GM21390 (cell line): ENCODE data around the gene C2orf76.

Source experiments
- ATAC-seq: cut with Tn5 transposase; IDR thresholded peaks from one replicate; pipeline ENCODE4 v1.9.1; 2021; ENCODE audit not compliant: unreplicated experiment

The C2orf76 gene

DNA sequence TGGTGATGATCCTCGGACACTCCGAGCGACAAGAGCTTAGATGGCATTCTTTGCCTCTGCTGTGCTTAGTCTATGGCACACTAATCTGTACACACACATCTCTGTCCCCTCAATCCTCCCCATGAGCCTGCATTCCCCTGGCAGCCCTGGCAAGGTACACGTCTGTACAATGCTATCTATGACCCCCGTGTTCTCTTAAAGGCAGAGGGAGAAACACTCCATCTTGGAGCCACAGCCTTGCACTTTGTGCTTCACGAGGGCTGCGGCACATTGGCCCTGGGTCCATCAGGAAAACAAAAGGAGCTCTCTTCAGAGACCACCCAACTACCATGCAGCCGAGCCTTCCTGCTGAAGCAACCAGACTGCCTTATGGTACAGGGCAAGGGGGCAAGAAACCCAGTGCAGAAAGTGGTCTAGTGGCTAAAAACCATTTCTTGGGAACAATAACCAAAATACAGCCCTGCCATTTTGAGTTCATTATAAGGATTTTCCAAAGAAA is 100.5 kb downstream of the C2orf76 start:
- no peak for ATAC-seq

DNA sequence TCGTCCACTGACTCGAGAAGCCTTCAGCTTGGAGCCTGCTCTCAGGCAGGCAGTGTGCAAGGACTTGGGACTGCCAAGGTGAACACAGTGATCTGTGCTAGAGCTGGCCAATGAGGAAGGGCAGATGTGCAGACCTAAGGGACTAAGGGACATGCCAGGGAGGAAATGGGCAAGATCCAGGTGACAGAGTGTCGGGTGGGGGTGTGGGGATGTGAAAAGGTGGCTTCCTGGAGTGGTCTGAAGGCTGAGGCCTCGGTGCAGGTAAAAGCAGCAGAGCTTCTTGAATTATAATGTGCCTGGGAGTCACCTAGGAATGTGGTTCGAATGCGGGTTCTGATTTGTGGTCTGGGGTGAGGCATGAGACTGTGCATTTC is 101.0 kb downstream of the C2orf76 start:
- ATAC-seq, result no peak

DNA sequence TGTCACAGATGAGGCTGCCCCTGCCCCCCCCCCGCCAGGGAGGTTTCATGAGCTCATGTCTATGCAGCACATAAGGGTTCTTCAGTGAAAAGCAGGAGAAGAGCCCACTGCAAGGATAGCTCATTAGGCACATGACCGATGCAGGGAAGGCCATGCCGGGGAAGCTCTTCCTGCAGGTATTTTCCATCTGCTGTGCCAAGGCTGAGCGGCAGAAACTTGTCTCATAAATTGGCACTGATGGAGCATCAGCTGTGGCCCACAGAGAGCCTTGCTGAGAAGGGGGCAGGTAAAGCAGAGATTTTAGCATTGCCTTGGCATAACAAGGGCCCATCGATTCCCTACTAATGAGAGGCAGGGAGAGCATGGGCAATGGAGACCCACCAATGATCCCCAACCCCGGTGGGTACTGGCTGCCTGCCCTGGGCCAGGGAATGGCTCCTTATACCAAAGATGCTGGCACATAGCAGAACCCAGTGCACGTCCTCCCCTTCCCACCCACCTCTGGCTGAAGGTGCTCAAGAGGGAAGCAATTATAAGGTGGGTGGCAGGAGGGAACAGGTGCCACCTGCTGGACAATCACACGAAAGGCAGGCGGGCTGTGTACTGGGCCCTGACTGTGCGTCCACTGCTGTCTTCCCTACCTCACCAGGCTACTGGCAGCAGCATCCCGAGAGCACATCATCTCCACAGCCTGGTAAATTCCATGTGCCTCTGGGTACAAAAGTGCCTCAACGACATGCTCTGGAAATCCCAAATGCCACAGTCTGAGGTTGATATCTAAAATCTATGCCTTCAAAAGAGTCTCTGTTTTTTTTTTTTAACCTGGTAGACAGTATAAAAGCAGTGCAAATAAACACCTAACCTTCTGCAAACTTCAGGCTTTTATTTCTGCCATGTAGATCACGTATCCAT is 101.6 kb downstream of the C2orf76 start:
- peak; percentile 98 for ATAC-seq

DNA sequence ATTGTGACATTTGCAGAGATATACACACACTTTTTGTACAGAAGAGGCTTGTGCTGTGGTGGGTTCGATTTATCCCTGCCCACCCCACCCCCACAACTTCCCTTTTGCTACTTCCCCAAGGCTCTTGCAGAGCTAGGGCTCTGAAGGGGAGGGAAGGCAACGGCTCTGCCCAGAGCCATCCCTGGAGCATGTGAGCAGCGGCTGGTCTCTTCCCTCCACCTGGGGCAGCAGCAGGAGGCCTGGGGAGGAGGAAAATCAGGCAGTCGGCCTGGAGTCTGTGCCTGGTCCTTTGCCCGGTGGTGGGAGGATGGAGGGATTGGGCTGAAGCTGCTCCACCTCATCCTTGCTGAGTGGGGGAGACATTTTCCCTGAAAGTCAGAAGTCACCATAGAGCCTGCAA is 103.0 kb downstream of the C2orf76 start:
- no peak for ATAC-seq

DNA sequence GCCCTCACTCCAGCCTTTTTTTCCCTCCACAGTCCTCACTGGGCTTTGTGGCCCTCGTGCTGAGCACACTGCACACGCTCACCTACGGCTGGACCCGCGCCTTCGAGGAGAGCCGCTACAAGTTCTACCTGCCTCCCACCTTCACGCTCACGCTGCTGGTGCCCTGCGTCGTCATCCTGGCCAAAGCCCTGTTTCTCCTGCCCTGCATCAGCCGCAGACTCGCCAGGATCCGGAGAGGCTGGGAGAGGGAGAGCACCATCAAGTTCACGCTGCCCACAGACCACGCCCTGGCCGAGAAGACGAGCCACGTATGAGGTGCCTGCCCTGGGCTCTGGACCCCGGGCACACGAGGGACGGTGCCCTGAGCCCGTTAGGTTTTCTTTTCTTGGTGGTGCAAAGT is 103.6 kb downstream of the C2orf76 start:
- no peak for ATAC-seq

DNA sequence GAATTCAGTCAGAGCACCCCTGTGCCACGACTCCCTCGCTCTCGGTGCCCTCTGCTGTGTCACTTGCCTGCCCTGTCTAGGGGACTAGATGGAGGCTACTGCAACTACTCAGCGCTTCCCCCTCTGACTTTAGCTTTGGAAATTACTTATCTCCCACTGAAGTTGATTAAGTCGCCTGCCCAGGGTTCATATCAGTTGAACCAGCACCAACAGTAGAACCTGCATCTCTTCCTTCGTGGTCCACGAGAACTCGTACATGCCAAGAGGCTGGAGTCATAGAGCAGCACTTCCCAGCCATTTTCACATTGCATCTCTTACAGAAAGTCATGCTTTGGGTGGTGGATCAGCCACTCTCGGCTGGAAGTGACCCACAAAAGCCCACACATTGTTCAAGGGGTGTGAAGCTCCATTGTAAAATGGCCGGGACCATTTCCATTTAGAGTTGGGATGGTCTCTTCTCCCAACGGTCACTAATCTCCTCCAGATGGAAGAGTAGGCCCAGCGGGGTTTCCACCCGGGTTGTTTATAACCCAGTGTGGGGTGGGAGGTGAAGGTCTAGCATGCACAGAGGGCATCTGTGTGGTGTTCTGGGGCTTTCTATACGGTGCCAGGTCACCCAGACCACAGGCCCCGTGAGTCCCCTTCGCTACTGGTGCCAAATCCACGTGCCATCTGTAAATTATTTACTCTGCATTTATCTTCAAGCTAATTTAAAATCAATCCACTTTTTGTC is 105.0 kb downstream of the C2orf76 start:
- ATAC-seq, result no peak

DNA sequence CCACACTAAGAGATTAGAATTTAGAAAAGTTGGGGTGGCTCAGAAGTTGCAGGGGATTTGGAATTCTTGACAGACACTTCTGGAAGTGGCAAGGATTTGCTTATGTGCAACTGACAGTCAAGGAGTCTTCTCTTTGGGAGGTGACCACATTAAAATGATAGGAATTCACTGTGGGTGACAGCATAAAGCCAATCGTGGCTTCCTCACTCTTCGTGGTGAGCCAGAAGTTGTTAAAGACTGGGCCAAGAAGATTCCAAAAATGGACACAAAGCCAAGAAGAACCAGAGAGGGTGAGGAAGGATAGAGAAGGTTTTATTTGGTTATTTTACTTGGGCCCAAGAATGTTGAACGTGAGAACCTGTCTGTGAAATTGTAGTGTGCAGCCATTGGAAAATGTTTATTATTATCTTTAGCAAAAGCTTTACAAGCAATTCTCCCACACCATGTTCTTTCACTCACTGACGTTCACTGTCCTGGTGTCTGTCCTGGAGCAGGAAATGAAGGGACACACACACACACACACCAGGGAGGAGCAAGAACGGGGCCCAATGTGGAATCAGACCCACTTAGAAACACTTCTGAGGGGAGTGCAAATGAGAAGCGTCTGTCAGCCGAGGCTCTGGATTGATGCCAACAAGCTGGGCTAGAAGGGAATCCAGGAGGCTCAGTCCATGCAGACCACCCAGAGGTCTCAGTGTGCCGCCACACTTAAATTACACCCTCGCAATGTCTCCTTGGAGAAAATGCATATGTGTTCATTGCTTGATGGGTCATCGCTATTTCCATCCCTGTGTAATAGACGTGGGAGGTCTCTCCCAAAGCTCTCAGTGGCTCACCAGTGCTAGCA is 105.8 kb downstream of the C2orf76 start:
- no peak for ATAC-seq

DNA sequence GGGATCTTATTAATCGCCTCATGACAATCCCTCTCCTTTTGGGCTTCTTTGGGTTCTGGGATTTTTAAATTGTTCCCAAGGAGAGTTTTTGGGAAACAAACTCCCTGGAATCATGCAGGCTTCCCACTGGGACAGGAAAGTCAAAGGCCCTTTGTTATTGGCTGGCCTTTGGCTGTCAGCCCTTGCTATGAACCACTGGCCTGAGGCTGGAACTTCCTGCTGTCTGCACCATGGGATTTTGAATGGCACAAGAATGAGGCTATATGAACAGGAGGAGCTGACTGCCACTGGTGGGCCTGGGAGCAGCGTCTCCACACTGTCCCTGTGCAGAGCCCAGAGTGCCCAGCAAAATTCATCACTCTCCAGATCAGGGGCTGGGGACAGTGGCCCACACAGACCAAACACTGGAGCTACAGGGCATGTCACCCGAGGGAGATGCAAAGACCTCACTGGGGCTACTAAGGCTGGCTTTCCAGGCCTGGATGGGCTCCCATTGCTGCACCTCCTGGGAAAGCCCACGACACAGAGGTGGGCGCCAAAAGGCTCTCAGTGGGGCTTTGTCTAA is 107.3 kb downstream of the C2orf76 start:
- ATAC-seq, result no peak

DNA sequence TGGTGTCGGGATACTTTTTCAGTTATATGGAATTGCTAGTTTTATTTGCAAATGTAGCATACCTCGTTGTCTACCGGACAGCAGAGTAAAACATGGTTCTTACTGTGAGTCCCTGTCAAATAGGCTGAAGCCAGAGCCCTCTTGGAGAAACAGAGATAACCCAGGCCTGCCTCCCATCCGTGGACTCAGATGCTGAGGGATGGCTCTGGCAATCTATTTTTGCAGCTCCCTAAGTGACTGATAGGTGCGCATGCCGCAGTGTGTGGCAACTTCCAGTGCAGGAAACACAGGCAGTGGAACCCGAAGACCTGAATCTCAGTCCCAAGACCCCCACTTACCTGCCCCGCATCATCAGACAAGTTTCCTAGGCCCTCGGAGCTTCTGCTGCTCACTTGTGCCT is 109.4 kb downstream of the C2orf76 start:
- ATAC-seq, result no peak

DNA sequence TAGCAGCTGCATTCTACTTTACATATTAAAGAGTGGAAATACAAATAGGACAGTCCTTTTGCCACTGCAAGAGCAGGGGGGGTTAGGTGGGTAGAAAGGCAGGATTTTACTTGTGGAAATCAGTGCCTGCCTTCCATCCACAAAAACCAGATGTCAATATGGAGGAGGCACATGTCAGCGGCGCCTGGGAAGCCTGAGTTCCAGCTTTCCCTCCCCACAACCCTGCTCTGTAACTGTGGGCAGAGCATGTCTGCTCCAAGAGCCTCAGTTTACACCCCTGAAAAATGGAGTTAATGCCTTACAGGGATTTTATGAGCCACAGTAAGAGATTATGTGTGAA is 110.1 kb downstream of the C2orf76 start:
- ATAC-seq, result no peak

DNA sequence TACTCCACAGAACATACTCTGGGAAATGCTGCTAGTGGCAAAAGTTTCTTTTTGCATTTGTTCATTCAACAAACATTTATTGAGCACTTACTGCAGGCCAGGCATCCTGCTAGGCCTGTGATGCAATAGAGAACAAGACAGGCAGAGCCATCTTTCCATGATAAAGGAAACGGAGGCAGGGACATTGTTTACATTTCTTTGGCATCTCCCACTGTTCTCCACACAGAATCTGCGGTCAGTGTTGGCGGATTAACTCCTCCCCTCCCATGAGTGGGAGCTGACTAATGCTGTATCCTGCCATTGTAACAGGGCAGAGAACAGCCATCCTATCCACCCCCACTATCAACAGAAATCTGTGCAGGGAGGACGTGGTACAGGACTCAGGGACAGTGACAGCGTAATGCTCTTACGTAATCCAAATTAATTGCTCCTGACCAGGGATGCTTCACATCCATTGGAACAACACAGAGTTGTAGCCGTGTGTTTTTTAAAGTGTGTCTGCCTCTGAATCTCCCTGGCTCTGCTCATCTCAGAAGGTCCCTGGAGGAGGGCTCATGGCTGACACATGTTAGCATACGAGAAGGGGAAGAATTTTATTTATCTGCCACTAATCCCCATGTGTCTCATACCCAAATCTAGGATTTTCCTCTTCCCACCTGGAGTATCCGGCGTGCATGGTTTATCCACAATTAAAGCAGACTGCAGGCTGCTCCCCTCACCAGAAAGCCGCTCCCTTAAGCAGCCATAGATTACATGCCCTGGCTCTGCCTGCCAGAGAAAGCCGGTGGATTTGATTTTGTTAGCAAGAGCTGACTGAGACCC is 110.7 kb downstream of the C2orf76 start:
- no peak for ATAC-seq

DNA sequence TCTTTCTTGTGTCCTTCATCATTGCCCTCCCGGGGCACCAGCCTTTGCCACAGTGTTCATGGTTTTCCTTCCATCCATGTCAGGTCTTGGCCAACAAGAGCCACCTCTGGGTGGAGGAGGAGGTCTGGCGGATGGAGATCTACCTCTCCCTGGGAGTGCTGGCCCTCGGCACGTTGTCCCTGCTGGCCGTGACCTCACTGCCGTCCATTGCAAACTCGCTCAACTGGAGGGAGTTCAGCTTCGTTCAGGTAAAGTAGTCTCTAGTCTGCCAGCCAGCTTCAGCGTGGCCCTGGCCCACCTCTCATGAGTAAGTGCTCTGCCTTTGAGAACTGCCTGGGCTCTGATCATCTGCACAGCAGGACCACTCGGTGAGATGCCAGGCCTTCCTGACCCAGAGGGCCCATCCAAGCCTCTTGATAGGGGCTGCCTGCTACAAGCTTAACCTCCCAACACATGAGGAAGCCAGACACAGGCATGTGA is 112.0 kb downstream of the C2orf76 start:
- no peak for ATAC-seq

DNA sequence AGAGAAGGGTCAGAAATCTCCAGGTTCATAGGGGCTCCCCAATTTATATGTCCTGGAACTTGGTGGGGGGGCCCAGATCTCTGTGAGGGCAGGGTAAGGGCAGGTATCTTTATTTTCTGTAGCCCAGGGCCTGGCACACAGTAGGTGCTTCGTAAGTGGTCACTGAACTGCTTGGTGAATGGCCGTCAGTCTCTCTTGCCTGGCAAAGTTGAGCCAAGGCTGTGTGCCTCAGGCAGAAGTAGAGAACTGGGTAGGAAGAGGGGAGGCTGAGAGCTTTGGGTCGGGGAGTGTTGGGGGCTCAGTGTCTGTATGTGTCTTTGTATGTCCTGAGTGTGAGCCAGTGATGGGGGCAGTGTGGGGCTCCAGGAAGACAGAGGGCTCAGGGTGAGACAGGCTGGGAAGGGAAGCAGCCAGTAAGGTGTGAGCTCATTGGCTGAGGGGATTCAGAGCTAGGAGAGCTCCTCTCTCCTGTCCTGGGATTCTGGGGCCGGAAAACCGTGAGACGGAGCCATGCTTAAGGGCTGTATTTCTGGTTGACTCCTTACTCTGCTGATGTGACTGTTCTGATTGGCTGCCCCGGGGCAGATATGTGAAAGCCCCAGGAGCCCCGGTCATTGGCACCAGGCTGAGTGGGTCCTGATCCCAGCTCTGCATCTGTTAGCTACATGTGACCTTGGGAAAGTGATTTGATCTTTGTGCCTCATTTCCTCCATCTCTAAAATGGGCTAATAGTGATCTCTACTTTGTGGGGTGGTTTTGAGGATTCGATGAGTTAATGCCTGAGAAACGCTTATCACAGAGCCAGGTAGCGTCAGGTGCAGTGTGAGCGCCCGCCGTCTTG is 112.7 kb downstream of the C2orf76 start:
- ATAC-seq, result no peak

DNA sequence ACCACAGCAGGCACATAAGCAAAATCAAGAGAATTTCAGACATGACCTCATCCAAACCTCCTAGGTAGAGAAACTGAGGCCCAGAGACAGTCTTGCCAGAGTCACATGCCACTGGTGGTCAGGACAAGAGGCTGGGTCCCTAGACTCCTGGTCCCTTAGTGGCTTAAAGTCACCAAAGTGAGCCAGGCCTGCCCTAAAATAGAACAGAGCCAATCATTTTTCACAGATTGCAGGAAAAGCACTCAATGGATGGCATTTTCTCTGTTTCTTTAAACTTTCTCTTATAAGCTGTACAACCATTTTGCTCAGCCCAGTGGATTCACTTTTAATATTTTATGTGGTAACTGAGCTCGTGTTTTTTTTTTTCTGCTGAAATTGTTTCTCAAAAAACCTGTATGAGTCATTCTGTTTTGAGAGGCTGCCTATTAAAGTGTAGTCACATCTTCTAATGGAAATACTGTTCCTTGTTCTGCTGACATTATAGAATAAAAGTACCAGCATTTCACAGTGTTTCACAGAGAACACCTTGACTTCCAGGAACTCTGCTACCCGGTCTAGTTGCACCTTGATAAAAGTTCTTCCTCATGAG is 113.4 kb downstream of the C2orf76 start:
- ATAC-seq, result no peak
